HCT116 (cell line): ENCODE data around the gene HAO1.

ENCODE experiments used
- CTCF ChIP-seq, 3 experiments: fragments of 200-600 bp in 1 of 3; sonication (generic) in 1 of 3; IDR thresholded peaks in 2 of 3; conservative IDR thresholded peaks in 1 of 3; 2 replicates each; pipeline ENCODE4 v1.5.1; 2012 to 2017; ENCODE audit warnings: low read depth in 2 of 3, low read length in 2 of 3, antibody characterized with exemption in 1 of 3, borderline replicate concordance in 1 of 3, control low read depth in 1 of 3, mild to moderate bottlenecking in 1 of 3, mixed read lengths in 1 of 3, mixed run types in 1 of 3, moderate library complexity in 1 of 3; ENCODE audit not compliant: insufficient read depth in 1 of 3
- POLR2A ChIP-seq: IDR thresholded peaks from 2 replicates; pipeline ENCODE4 v1.7.0; 2011; ENCODE audit warnings: borderline replicate concordance; ENCODE audit not compliant: insufficient read depth, insufficient read length; ENCODE audit errors: extremely low read depth
- POLR2AphosphoS5 ChIP-seq: IDR thresholded peaks from 2 replicates; pipeline ENCODE4 v1.6.1; 2011; ENCODE audit warnings: mild to moderate bottlenecking, low read depth, low read length, moderate library complexity

GRCh38 chr20:7974785-7975435 is 34.7 kb upstream of the HAO1 start:
- no peak for TF ChIP-seq CTCF (IDR thresholded peaks at IDR 0.05 in 2 of 3, conservative IDR thresholded peaks at IDR 0.05 in 1 of 3; ENCODE audit: borderline replicate concordance in 1 of 3, insufficient read depth in 1 of 3, low read depth in 2 of 3, low read length in 2 of 3)
- TF ChIP-seq POLR2AphosphoS5: no peak
- no peak for TF ChIP-seq POLR2A
